T-cell (primary cell): ENCODE measurements around the gene STK32B. TPM values are rescaled to one million over a fixed set of nuclear protein-coding genes. Genes with fewer than 3 reads are reported as not detected.

ENCODE experiments used
- ATAC-seq, 4 experiments: fragments of 200-7000 bp in 3 of 4; fragments of 150-1000 bp in 1 of 4; cut with Tn5 transposase; replicated peaks in 1 of 4; 1 replicate in 3 of 4; 2 replicates in 1 of 4; pipeline ENCODE4 v1.10.0; 2021; ENCODE audit warnings: moderate library complexity in 3 of 4, mild to moderate bottlenecking in 2 of 4, moderate number of reproducible peaks in 1 of 4
- CTCF ChIA-PET, 2 donors: fragments of 300-600 bp; sonication (Branson Sonifier 250); formaldehyde crosslinking; loops; one replicate each; lab custom pipeline; 2022; ENCODE audit warnings: antibody characterized with exemption in 2 of 2; lab: Charles Lee
- POLR2A ChIA-PET, 2 donors: fragments of 300-600 bp; sonication (Branson Sonifier 250); formaldehyde crosslinking; loops; one replicate each; lab custom pipeline; 2022; ENCODE audit warnings: antibody characterized with exemption in 2 of 2; lab: Charles Lee
- DNase-seq, 35 experiments: peaks; one replicate each; pipeline versions ENCODE4 v3.0.0 to v3.0.0-alpha.2; 2013 to 2023
- H3K27ac ChIP-seq: one replicate; pipeline ENCODE4 v1.5.1; 2013; ENCODE audit warnings: low read length
- H3K27me3 ChIP-seq, 2 experiments: replicated peaks in 1 of 2; 1 replicate in 1 of 2; 2 replicates in 1 of 2; pipeline versions ENCODE4 v1.6.1 to v1.7.0; 2013; ENCODE audit warnings: low read length in 1 of 2, mixed read lengths in 1 of 2; ENCODE audit not compliant: control insufficient read depth in 2 of 2, insufficient read depth in 2 of 2; ENCODE audit errors: extremely low read depth in 1 of 2
- H3K36me3 ChIP-seq, 2 donors: 1 replicate in 1 of 2; 2 replicates in 1 of 2; pipeline versions ENCODE4 v1.6.1 to v1.7.0; 2013; ENCODE audit warnings: low read length in 1 of 2; ENCODE audit not compliant: control insufficient read depth in 2 of 2, insufficient read depth in 1 of 2; ENCODE audit errors: extremely low read depth in 1 of 2
- H3K4me1 ChIP-seq, 2 experiments: 1 replicate in 1 of 2; 2 replicates in 1 of 2; pipeline versions ENCODE4 v1.6.1 to v1.7.0; 2013; ENCODE audit warnings: low read length in 2 of 2, mixed read lengths in 1 of 2; ENCODE audit not compliant: insufficient read depth in 2 of 2, control insufficient read depth in 1 of 2; ENCODE audit errors: extremely low read depth in 1 of 2
- H3K4me3 ChIP-seq, 2 donors: 1 replicate in 1 of 2; 2 replicates in 1 of 2; pipeline versions ENCODE4 v1.5.1 to v1.7.0; 2013; ENCODE audit warnings: mild to moderate bottlenecking in 2 of 2, low read length in 1 of 2, moderate library complexity in 1 of 2; ENCODE audit not compliant: control insufficient read depth in 1 of 2; ENCODE audit errors: extremely low read depth in 1 of 2
- H3K9me3 ChIP-seq: 2 replicates; pipeline ENCODE4 v1.7.0; 2013
- H3K27ac Mint-ChIP-seq, 2 donors: one replicate each; pipeline ENCODE4 v1.8.0; 2020 to 2021; ENCODE audit warnings: mild to moderate bottlenecking in 2 of 2, mixed read lengths in 2 of 2
- H3K27me3 Mint-ChIP-seq, 2 donors: one replicate each; pipeline ENCODE4 v1.8.0; 2021 to 2022; ENCODE audit warnings: mixed read lengths in 2 of 2
- H3K36me3 Mint-ChIP-seq: one replicate; pipeline ENCODE4 v1.8.0; 2021; ENCODE audit warnings: mixed read lengths
- H3K4me1 Mint-ChIP-seq, 3 donors: one replicate each; pipeline ENCODE4 v1.8.0; 2020 to 2022; ENCODE audit warnings: mixed read lengths in 3 of 3, mild to moderate bottlenecking in 1 of 3
- H3K4me3 Mint-ChIP-seq, 3 donors: one replicate each; pipeline ENCODE4 v1.8.0; 2020 to 2022; ENCODE audit warnings: mild to moderate bottlenecking in 3 of 3, mixed read lengths in 3 of 3, moderate library complexity in 3 of 3
- H3K9me3 Mint-ChIP-seq, 3 donors: one replicate each; pipeline ENCODE4 v1.8.0; 2020 to 2022; ENCODE audit warnings: mixed read lengths in 3 of 3
- WGBS: methylation state at CpG from one replicate; pipeline ENCODE4 v1.1.5; 2013; ENCODE audit warnings: missing lambda C conversion rate; ENCODE audit not compliant: insufficient coverage; 5-methylcytosine and 5-hydroxymethylcytosine counted together
- total RNA-seq, 35 experiments: library from RNA in 6 of 35; stranded (reverse) in 6 of 35; fragments of 120-200 nt in 1 of 35; gene quantifications; one replicate each; pipeline versions ENCODE4 v1.2.1 to v1.2.4 and lab custom pipeline; 2013 to 2026

The STK32B gene
- total RNA-seq, 5 donors from 2014 or later (not counting 1 experiment from before 2014, with no cell fraction given): 0.12 to 0.20 (median 0.15) TPM; not detected in 2

- Histone ChIP-seq H3K27ac (no peak overlapping the region), H3K4me1 (no peaks in the 10 kb centered on the region), H3K4me3 (no peak overlapping the region), H3K9me3 (peaks cover 3% of the 10 kb centered on the region), H3K36me3 (no peaks in the 10 kb centered on the region), H3K27me3 (no peaks in the 10 kb centered on the region)
- H3K27me3 Mint-ChIP-seq: peaks cover 0 to 3% of the 10 kb centered on the region in 2 donors
- H3K9me3 Mint-ChIP-seq: peaks cover 10 to 27% (median 14%) of the 10 kb centered on the region in 3 donors
- ATAC-seq: no peak
- no peak for DNase-seq
- ChIA-PET POLR2A (no interaction called here), CTCF (no interaction called here)
- no peak overlapping the region for H3K27ac Mint-ChIP-seq
- no peaks in the 10 kb centered on the region for H3K36me3 Mint-ChIP-seq
- H3K4me3 Mint-ChIP-seq: no peak overlapping the region
- no peaks in the 10 kb centered on the region for H3K4me1 Mint-ChIP-seq
Measured at GRCh38 chr4:5488413-5488812, 437.1 kb downstream of the STK32B start.

GRCh38 chr4:5489260-5489659, 438.0 kb downstream of the STK32B start:
- CTCF ChIA-PET: no interaction called here
- Mint-ChIP-seq H3K27me3 (peaks cover 0 to 3% of the 10 kb centered on the region in 2 donors), H3K4me1 (no peaks in the 10 kb centered on the region), H3K4me3 (no peak overlapping the region), H3K27ac (no peak overlapping the region), H3K9me3 (peaks cover 9 to 31% (median 18%) of the 10 kb centered on the region in 3 donors), H3K36me3 (no peaks in the 10 kb centered on the region)
- no peak overlapping the region for H3K27ac ChIP-seq
- no peak for ATAC-seq
- POLR2A ChIA-PET: no interaction called here
- no peaks in the 10 kb centered on the region for H3K27me3 ChIP-seq
- no peaks in the 10 kb centered on the region for H3K4me1 ChIP-seq
- no peak for DNase-seq
- no CpG with 5 or more reads among the region's 1 CpG for WGBS
- no peaks in the 10 kb centered on the region for H3K36me3 ChIP-seq
- peaks cover 3% of the 10 kb centered on the region for H3K9me3 ChIP-seq
- H3K4me3 ChIP-seq: no peak overlapping the region

GRCh38 chr4:5497489-5497888, 446.2 kb downstream of the STK32B start:
- WGBS: 71% methylated on average over 1 of the region's 2 CpGs
- CTCF ChIA-PET: no interaction called here
- Mint-ChIP-seq H3K27me3 (no peaks in the 10 kb centered on the region), H3K4me3 (no peak overlapping the region), H3K4me1 (no peaks in the 10 kb centered on the region), H3K27ac (no peak overlapping the region), H3K9me3 (peaks cover 4 to 16% (median 10%) of the 10 kb centered on the region in 3 donors), H3K36me3 (no peaks in the 10 kb centered on the region)
- H3K4me3 ChIP-seq: no peak overlapping the region
- no peaks in the 10 kb centered on the region for H3K36me3 ChIP-seq
- no peaks in the 10 kb centered on the region for H3K4me1 ChIP-seq
- H3K27me3 ChIP-seq: peaks cover 0 to 5% of the 10 kb centered on the region in 2 experiments
- no peaks in the 10 kb centered on the region for H3K9me3 ChIP-seq
- H3K27ac ChIP-seq: no peak overlapping the region
- DNase-seq: no peak
- POLR2A ChIA-PET: no interaction called here
- ATAC-seq: no peak

GRCh38 chr4:5500165-5500564, 448.9 kb downstream of the STK32B start:
- H3K27ac Mint-ChIP-seq: no peak overlapping the region
- peaks cover 0 to 5% of the 10 kb centered on the region in 2 experiments for H3K27me3 ChIP-seq
- no peaks in the 10 kb centered on the region for H3K4me1 ChIP-seq
- no peak overlapping the region for H3K4me3 ChIP-seq
- CTCF ChIA-PET: no interaction called here
- WGBS: no CpG with 5 or more reads among the region's 3 CpGs
- H3K36me3 Mint-ChIP-seq: no peaks in the 10 kb centered on the region
- ATAC-seq (no peak), DNase-seq (no peak)
- no peak overlapping the region for H3K27ac ChIP-seq
- POLR2A ChIA-PET: no interaction called here
- peaks cover 0 to 5% of the 10 kb centered on the region in 2 donors for H3K27me3 Mint-ChIP-seq
- no peaks in the 10 kb centered on the region for H3K9me3 ChIP-seq
- H3K4me1 Mint-ChIP-seq: no peaks in the 10 kb centered on the region
- no peaks in the 10 kb centered on the region for H3K36me3 ChIP-seq
- peaks cover 0 to 10% (median 4%) of the 10 kb centered on the region in 3 donors for H3K9me3 Mint-ChIP-seq
- no peak overlapping the region for H3K4me3 Mint-ChIP-seq

- Histone ChIP-seq H3K4me1 (no peaks in the 10 kb centered on the region), H3K27ac (no peak overlapping the region), H3K9me3 (no peaks in the 10 kb centered on the region), H3K4me3 (no peak overlapping the region), H3K27me3 (peaks cover 0 to 5% of the 10 kb centered on the region in 2 experiments), H3K36me3 (no peaks in the 10 kb centered on the region)
- Mint-ChIP-seq H3K9me3 (peaks cover 0 to 16% (median 2%) of the 10 kb centered on the region in 3 donors), H3K4me3 (no peak overlapping the region), H3K27ac (no peak overlapping the region), H3K4me1 (no peaks in the 10 kb centered on the region), H3K27me3 (peaks cover 0 to 13% of the 10 kb centered on the region in 2 donors), H3K36me3 (no peaks in the 10 kb centered on the region)
- ATAC-seq (no peak), DNase-seq (no peak)
- ChIA-PET POLR2A (no interaction called here), CTCF (no interaction called here)
- WGBS: 76% methylated on average over 6 of the region's 7 CpGs
Measured at GRCh38 chr4:5503336-5503936, 452.2 kb downstream of the STK32B start.

GRCh38 chr4:5504486-5504885, 453.2 kb downstream of the STK32B start:
- POLR2A ChIA-PET: no interaction called here
- CTCF ChIA-PET: no interaction called here
- H3K27ac Mint-ChIP-seq: no peak overlapping the region
- no peaks in the 10 kb centered on the region for H3K36me3 Mint-ChIP-seq
- H3K9me3 Mint-ChIP-seq: peaks cover 0 to 16% (median 2%) of the 10 kb centered on the region in 3 donors
- H3K4me1 Mint-ChIP-seq: no peaks in the 10 kb centered on the region
- no peaks in the 10 kb centered on the region for H3K27me3 ChIP-seq
- no peaks in the 10 kb centered on the region for H3K9me3 ChIP-seq
- ATAC-seq (no peak), DNase-seq (no peak)
- peaks cover 0 to 13% of the 10 kb centered on the region in 2 donors for H3K27me3 Mint-ChIP-seq
- no peak overlapping the region for H3K27ac ChIP-seq
- no peaks in the 10 kb centered on the region for H3K4me1 ChIP-seq
- H3K4me3 Mint-ChIP-seq: no peak overlapping the region
- no peak overlapping the region for H3K4me3 ChIP-seq
- no peaks in the 10 kb centered on the region for H3K36me3 ChIP-seq

- ATAC-seq: no peak
- DNase-seq: no peak
- no peak overlapping the region for H3K27ac Mint-ChIP-seq
- no peaks in the 10 kb centered on the region for H3K36me3 ChIP-seq
- peaks cover 0 to 7% of the 10 kb centered on the region in 2 donors for H3K27me3 Mint-ChIP-seq
- no peak overlapping the region for H3K4me3 Mint-ChIP-seq
- no CpG with 5 or more reads among the region's 2 CpGs for WGBS
- H3K4me1 ChIP-seq: no peaks in the 10 kb centered on the region
- no peaks in the 10 kb centered on the region for H3K9me3 ChIP-seq
- CTCF ChIA-PET: no interaction called here
- peaks cover 0 to 2% of the 10 kb centered on the region in 2 experiments for H3K27me3 ChIP-seq
- no peaks in the 10 kb centered on the region for H3K36me3 Mint-ChIP-seq
- H3K9me3 Mint-ChIP-seq: peaks cover 0 to 11% (median 0%) of the 10 kb centered on the region in 3 donors
- no peaks in the 10 kb centered on the region for H3K4me1 Mint-ChIP-seq
- H3K27ac ChIP-seq: no peak overlapping the region
- POLR2A ChIA-PET: no interaction called here
- no peak overlapping the region for H3K4me3 ChIP-seq
Measured at GRCh38 chr4:5510504-5510903, 459.2 kb downstream of the STK32B start.
